Measurements from ENCODE around the gene FARSB. TPM values are rescaled to one million over a fixed set of nuclear protein-coding genes. Genes with fewer than 3 reads are reported as not detected.

FARSB gene
- total RNA-seq, 2 donors from 2014 or later: 23.2 to 48.6 TPM

GRCh38 chr2:222673273-222673672, 17.4 kb upstream of the FARSB start:
- Mint-ChIP-seq H3K27me3 (peaks cover 50% of the 10 kb centered on the region), H3K4me1 (peaks cover 8% of the 10 kb centered on the region), H3K9me3 (no peaks in the 10 kb centered on the region), H3K36me3 (ENCODE audit: low read depth) (no peaks in the 10 kb centered on the region), H3K4me3 (no peak overlapping the region), H3K27ac (no peak overlapping the region)
- ATAC-seq (replicated peaks): no peak

GRCh38 chr2:222672068-222672401, 16.1 kb upstream of the FARSB start:
- H3K4me3 Mint-ChIP-seq: peak overlapping the region; percentile 62
- no peak for ATAC-seq (replicated peaks)
- H3K27me3 Mint-ChIP-seq: peaks cover 51% of the 10 kb centered on the region

GRCh38 chr2:222671259-222672067, 15.6 kb upstream of the FARSB start, which contains the start of gene MOGAT1:
TSS of gene MOGAT1 (plus strand) at chr2:222671658. CDS start at chr2:222671786, 128 bp downstream.
- H3K36me3 Mint-ChIP-seq (ENCODE audit: low read depth): no peaks in the 10 kb centered on the region
- no peak within 1 kb of the TSS for H3K27ac Mint-ChIP-seq
- peaks cover 51% of the 10 kb centered on the region for H3K27me3 Mint-ChIP-seq
- no peaks in the 10 kb centered on the region for H3K9me3 Mint-ChIP-seq
- H3K4me3 Mint-ChIP-seq: peak within 1 kb of the TSS; percentile 62
- H3K4me1 Mint-ChIP-seq: peaks cover 8% of the 10 kb centered on the region
- peak; percentile 43 for ATAC-seq (replicated peaks)

More at GRCh38 chr2:222672068-222672401, 16.1 kb upstream of the FARSB start:
- Mint-ChIP-seq H3K27ac (no peak overlapping the region), H3K4me1 (peaks cover 8% of the 10 kb centered on the region), H3K9me3 (no peaks in the 10 kb centered on the region), H3K36me3 (ENCODE audit: low read depth) (no peaks in the 10 kb centered on the region)

GRCh38 chr2:222670191-222671038, 14.5 kb upstream of the FARSB start:
- Mint-ChIP-seq H3K4me3 (no peak overlapping the region), H3K36me3 (ENCODE audit: low read depth) (no peaks in the 10 kb centered on the region), H3K27me3 (peaks cover 46% of the 10 kb centered on the region), H3K27ac (no peak overlapping the region), H3K4me1 (peaks cover 8% of the 10 kb centered on the region), H3K9me3 (no peaks in the 10 kb centered on the region)
- no peak for ATAC-seq (replicated peaks)

- no peaks in the 10 kb centered on the region for H3K36me3 Mint-ChIP-seq (ENCODE audit: low read depth)
- no peak overlapping the region for H3K27ac Mint-ChIP-seq
- H3K4me3 Mint-ChIP-seq: no peak overlapping the region
- H3K9me3 Mint-ChIP-seq: no peaks in the 10 kb centered on the region
- no peak for ATAC-seq (replicated peaks)
- peaks cover 41% of the 10 kb centered on the region for H3K27me3 Mint-ChIP-seq
- peaks cover 8% of the 10 kb centered on the region for H3K4me1 Mint-ChIP-seq
Measured at GRCh38 chr2:222669353-222669752, 13.5 kb upstream of the FARSB start.

- Mint-ChIP-seq H3K4me1 (peaks cover 8% of the 10 kb centered on the region), H3K36me3 (ENCODE audit: low read depth) (no peaks in the 10 kb centered on the region), H3K27ac (no peak overlapping the region), H3K27me3 (peaks cover 37% of the 10 kb centered on the region), H3K4me3 (no peak overlapping the region), H3K9me3 (no peaks in the 10 kb centered on the region)
- no peak for ATAC-seq (replicated peaks)
Measured at GRCh38 chr2:222668494-222669154, 12.7 kb upstream of the FARSB start.

GRCh38 chr2:222663479-222663878, 7.6 kb upstream of the FARSB start:
- H3K4me1 Mint-ChIP-seq: no peaks in the 10 kb centered on the region
- no peak overlapping the region for H3K4me3 Mint-ChIP-seq
- H3K27ac Mint-ChIP-seq: no peak overlapping the region
- H3K36me3 Mint-ChIP-seq (ENCODE audit: low read depth): no peaks in the 10 kb centered on the region
- H3K27me3 Mint-ChIP-seq: peaks cover 9% of the 10 kb centered on the region
- no peaks in the 10 kb centered on the region for H3K9me3 Mint-ChIP-seq
- ATAC-seq (replicated peaks): no peak

- Mint-ChIP-seq H3K27me3 (no peaks in the 10 kb centered on the region), H3K27ac (peak overlapping the region; percentile 100), H3K4me3 (peak overlapping the region; percentile 99), H3K4me1 (peaks cover 24% of the 10 kb centered on the region), H3K9me3 (no peaks in the 10 kb centered on the region), H3K36me3 (ENCODE audit: low read depth) (peaks cover 23% of the 10 kb centered on the region)
- ATAC-seq (replicated peaks): peak; percentile 11
Measured at GRCh38 chr2:222656526-222657446, 894 bp upstream of the FARSB start.

GRCh38 chr2:222653280-222653679, 2.6 kb downstream of the FARSB start:
- peak overlapping the region; percentile 73 for H3K27ac Mint-ChIP-seq
- peaks cover 46% of the 10 kb centered on the region for H3K36me3 Mint-ChIP-seq (ENCODE audit: low read depth)
- no peaks in the 10 kb centered on the region for H3K9me3 Mint-ChIP-seq
- peak; percentile 10 for ATAC-seq (replicated peaks)
- no peaks in the 10 kb centered on the region for H3K27me3 Mint-ChIP-seq
- peaks cover 35% of the 10 kb centered on the region for H3K4me1 Mint-ChIP-seq
- H3K4me3 Mint-ChIP-seq: peak overlapping the region; percentile 99

- Mint-ChIP-seq H3K27ac (peak overlapping the region; percentile 73), H3K4me1 (peaks cover 35% of the 10 kb centered on the region), H3K36me3 (ENCODE audit: low read depth) (peaks cover 52% of the 10 kb centered on the region), H3K9me3 (no peaks in the 10 kb centered on the region), H3K4me3 (peak overlapping the region; percentile 99), H3K27me3 (no peaks in the 10 kb centered on the region)
- ATAC-seq (replicated peaks): peak; percentile 51
Measured at GRCh38 chr2:222652491-222653255, 3.2 kb downstream of the FARSB start.

- peaks cover 34% of the 10 kb centered on the region for H3K4me1 Mint-ChIP-seq
- H3K4me3 Mint-ChIP-seq: peak overlapping the region; percentile 99
- H3K27me3 Mint-ChIP-seq: no peaks in the 10 kb centered on the region
- H3K9me3 Mint-ChIP-seq: no peaks in the 10 kb centered on the region
- H3K36me3 Mint-ChIP-seq (ENCODE audit: low read depth): peaks cover 61% of the 10 kb centered on the region
- peak overlapping the region; percentile 73 for H3K27ac Mint-ChIP-seq
- ATAC-seq (replicated peaks): no peak
Measured at GRCh38 chr2:222651718-222652418, 4.0 kb downstream of the FARSB start.

GRCh38 chr2:222649801-222650200, 6.1 kb downstream of the FARSB start:
- Mint-ChIP-seq H3K9me3 (no peaks in the 10 kb centered on the region), H3K4me1 (peaks cover 37% of the 10 kb centered on the region), H3K36me3 (ENCODE audit: low read depth) (peaks cover 70% of the 10 kb centered on the region), H3K27ac (no peak overlapping the region), H3K4me3 (no peak overlapping the region), H3K27me3 (no peaks in the 10 kb centered on the region)
- ATAC-seq (replicated peaks): no peak

Data from activated T-helper 17 cell treated with anti-CD3 and anti-CD28 coated beads, Interleukin-2, amount 50 U/mL, for 72 hours (primary cell).